Measurements from ENCODE around the gene TREX2.

Gene TREX2

GRCh38 chrX:153491918-153492317 is 46.1 kb upstream of the TREX2 start:
- TF ChIP-seq CTCF (IDR thresholded peaks at IDR 0.05; ENCODE audit: low read depth, low read length) = no peak
- H3K4me3 ChIP-seq (ENCODE audit: low read depth, low read length) = no peak overlapping the region

GRCh38 chrX:153491351-153491914 is 45.6 kb upstream of the TREX2 start:
- no peak overlapping the region for H3K4me3 ChIP-seq (ENCODE audit: low read depth, low read length)
- TF ChIP-seq CTCF (IDR thresholded peaks at IDR 0.05; ENCODE audit: low read depth, low read length) = no peak

- TF ChIP-seq CTCF (IDR thresholded peaks at IDR 0.05; ENCODE audit: low read depth, low read length) = no peak
- no peak overlapping the region for H3K4me3 ChIP-seq (ENCODE audit: low read depth, low read length)
These were observed 44.5 kb upstream of the TREX2 start for GRCh38 chrX:153490217-153490930.

- no peak for TF ChIP-seq CTCF (IDR thresholded peaks at IDR 0.05; ENCODE audit: low read depth, low read length)
- no peak overlapping the region for H3K4me3 ChIP-seq (ENCODE audit: low read depth, low read length)
These were observed 42.5 kb upstream of the TREX2 start for GRCh38 chrX:153488231-153488914.

GRCh38 chrX:153487590-153488071 is 41.8 kb upstream of the TREX2 start:
- no peak for TF ChIP-seq CTCF (IDR thresholded peaks at IDR 0.05; ENCODE audit: low read depth, low read length)
- H3K4me3 ChIP-seq (ENCODE audit: low read depth, low read length) = no peak overlapping the region

GRCh38 chrX:153486171-153486570 is 40.3 kb upstream of the TREX2 start:
- no peak for TF ChIP-seq CTCF (IDR thresholded peaks at IDR 0.05; ENCODE audit: low read depth, low read length)
- H3K4me3 ChIP-seq (ENCODE audit: low read depth, low read length) = no peak overlapping the region
